WTC11 (cell line): ENCODE data around the gene SIGLEC7.

Source experiments
- ARID4B ChIP-seq: sonication (generic); formaldehyde crosslinking; IDR thresholded peaks from 2 replicates; pipeline ENCODE4 v1.8.0; 2023; ENCODE audit warnings: missing genetic modification reagents, mild to moderate bottlenecking, borderline replicate concordance
- ATF1 ChIP-seq: sonication (generic); formaldehyde crosslinking; IDR thresholded peaks from 2 replicates; pipeline ENCODE4 v1.8.1; 2023; ENCODE audit warnings: mild to moderate bottlenecking, moderate library complexity, missing genetic modification reagents
- CTCF ChIP-seq: fragments of 200-600 bp; IDR thresholded peaks from 2 replicates; pipeline ENCODE4 v1.8.0; 2022; ENCODE audit warnings: antibody characterized with exemption
- ESRRA ChIP-seq: sonication (generic); formaldehyde crosslinking; IDR thresholded peaks from 2 replicates; pipeline ENCODE4 v1.8.1; 2022; ENCODE audit warnings: mild to moderate bottlenecking, missing genetic modification reagents, borderline replicate concordance
- FOXP1 ChIP-seq: sonication (generic); formaldehyde crosslinking; IDR thresholded peaks from 2 replicates; pipeline ENCODE4 v1.8.0; 2022; ENCODE audit warnings: missing genetic modification reagents, mild to moderate bottlenecking, moderate library complexity, borderline replicate concordance
- NR1H2 ChIP-seq: sonication (generic); formaldehyde crosslinking; IDR thresholded peaks from 2 replicates; pipeline ENCODE4 v1.9.0; 2021; ENCODE audit warnings: mild to moderate bottlenecking, moderate library complexity, missing genetic modification reagents
- TEAD4 ChIP-seq: sonication (generic); formaldehyde crosslinking; IDR thresholded peaks from 2 replicates; pipeline ENCODE4 v1.8.0; 2022; ENCODE audit warnings: mild to moderate bottlenecking, missing genetic modification reagents

GRCh38 chr19:51127755-51128154 is 14.3 kb upstream of the SIGLEC7 start:
- TF ChIP-seq CTCF, result no peak
- TF ChIP-seq TEAD4, result no peak
- no peak for TF ChIP-seq FOXP1 (CRISPR knock-in tag)
- TF ChIP-seq ATF1 (CRISPR knock-in tag), result no peak
- TF ChIP-seq ARID4B (CRISPR knock-in tag), result no peak
- TF ChIP-seq NR1H2, result no peak
- no peak for TF ChIP-seq ESRRA (CRISPR knock-in tag)
